Endometrial microvascular endothelial cells (primary cell): ENCODE measurements around the gene HMGCS1. TPM values are rescaled to one million over a fixed set of nuclear protein-coding genes. Genes with fewer than 3 reads are reported as not detected.
"Not testable (repeated sequence)": the region's sequence is repeated elsewhere in the genome, so short reads cannot be mapped to it uniquely, and the experiment has no call there.

ENCODE experiments used
- in situ Hi-C: cut with HindIII; loops from 2 replicates; pipeline ENCODE4 v1.10.0; 2017; ENCODE audit warnings: low sequenced_read_pairs, low pct_unique_long_range_greater_than_20kb; ENCODE audit errors: inconsistent ontology term
- total RNA-seq: library from RNA; depleted of rRNA; stranded (reverse); fragments of >200 nt; gene quantifications from one replicate; pipeline ENCODE4 v1.2.3, GENCODE V29; 2015; ENCODE audit errors: inconsistent ontology term

HMGCS1 gene
- 11.4 TPM for total RNA-seq

GRCh38 chr5:43313035-43313853 is at the start of gene HMGCS1:
Gene HMGCS1, minus strand, starts transcription at chr5:43313412. Its CDS starts 14,447 bp downstream, at chr5:43298965.
- in situ Hi-C loops = no loop called here

DNA sequence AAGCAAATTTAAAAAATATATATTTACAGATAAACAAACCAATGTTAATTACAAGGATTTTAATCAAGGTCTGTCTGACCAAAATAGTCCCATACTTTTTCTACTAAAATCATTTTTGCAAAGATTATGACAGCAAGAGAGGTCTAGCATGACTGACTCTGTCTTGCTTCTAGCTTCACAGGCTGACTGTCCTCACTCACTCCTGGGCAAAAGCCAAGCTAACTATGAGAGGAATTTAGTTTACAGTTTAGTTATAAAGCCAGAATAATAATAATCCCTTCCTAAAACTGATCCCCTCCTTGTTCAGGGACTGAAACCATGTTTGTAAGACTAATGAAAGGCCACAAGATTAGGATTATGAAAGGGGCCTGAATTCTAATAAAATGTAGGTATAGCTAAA is 45.5 kb upstream of the HMGCS1 start:
- in situ Hi-C loops = no loop called here

- in situ Hi-C loops = no loop called here
These were observed 45.1 kb upstream of the HMGCS1 start for GRCh38 chr5:43358301-43358700.

DNA sequence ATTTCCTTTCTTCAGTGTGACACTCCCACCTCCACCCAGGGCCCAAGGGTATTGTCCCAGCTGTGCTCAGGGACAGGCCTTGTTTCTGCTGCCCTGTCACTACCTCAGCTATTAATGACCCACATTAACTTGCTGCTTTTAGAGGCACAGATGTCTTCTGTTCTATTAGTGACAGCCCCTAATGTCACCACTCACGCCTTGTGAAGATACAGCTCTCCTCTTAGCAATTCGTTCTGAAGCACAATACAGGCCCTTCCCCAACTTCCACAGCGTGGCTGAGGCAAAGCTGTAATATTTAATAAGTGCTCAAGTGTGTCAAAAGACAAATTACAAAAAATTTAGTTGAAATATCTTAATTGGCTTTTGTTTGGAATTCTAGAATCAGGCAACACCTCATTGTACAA is 44.7 kb upstream of the HMGCS1 start:
- in situ Hi-C loops = no loop called here

DNA sequence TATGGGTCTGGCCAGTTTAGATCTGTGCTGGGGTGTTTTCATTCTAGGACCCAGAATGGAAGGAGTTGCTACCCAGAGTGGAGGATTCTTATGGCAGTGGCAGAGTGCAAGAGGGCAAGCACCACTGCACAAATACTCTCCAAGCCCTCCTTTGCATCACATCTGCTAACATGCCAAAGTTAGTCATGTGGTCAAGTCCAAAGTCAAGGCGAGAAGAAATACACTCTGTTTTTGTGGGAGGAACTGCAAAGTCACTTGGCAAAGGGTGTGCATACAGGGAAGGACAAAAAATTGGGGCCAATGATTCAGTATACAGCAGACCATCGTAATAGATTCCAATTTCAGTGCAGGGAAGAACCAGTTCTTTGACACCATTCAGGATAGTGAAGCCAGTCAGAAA is 43.9 kb upstream of the HMGCS1 start:
- in situ Hi-C loops = no loop called here

DNA sequence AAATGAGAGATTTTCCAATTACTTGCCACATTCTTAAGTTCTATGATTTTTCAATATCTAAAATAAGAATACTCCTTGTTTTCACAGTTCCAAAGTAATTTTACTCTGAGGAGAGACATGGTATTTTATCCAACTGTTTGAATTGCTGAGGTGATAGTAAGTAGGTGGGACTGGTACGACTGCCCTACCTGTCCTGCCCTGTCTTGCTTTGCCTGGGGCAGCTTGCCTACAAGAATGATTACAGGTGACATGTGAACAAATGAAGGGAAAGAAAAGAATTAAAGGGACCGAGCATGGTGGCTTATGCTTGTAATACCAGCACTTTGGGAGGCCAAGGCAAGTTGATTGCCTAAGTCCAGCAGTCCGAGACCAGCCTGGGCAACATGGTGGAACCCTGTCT is 41.6 kb upstream of the HMGCS1 start:
- in situ Hi-C loops = no loop called here

GRCh38 chr5:43353668-43354067 is 40.5 kb upstream of the HMGCS1 start:
- in situ Hi-C loops = no loop called here

DNA sequence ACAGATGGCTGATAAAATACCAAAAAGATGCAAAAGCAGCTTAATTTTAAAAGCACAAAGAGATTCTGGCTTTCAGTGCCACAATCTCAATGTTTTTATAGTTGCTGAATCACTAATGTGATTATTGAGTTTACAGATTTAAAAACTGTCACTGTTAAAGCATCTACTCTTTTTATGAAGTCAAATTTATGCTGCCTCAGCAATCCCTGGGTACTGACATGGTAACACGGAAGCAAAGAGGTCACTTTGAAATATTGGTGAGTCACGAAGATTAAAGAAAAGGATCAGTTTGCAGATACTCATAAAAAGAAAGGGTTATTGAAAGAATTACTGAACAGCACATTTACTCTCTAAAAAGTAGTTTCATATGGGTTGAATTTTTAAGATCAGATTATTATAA is 39.7 kb upstream of the HMGCS1 start:
- in situ Hi-C loops = no loop called here

DNA sequence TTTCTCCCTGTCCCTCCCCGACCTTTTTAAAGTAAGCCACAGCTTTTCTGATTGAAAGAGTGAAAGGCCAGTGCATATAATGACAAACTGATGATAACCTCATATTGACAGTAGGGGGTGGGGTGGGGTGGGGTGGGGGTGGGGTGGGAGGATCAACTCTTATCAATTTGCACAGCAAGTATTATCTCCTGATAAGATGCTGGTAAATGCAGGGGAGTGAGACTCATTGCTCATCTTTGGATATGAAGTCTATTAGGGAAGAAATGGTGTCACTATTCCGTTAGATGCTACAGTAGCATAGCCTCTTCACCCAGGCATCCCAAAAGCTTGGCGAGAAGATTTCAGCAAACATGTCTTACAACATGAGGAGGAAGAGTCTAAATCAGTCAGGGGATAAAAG is 38.9 kb upstream of the HMGCS1 start:
- in situ Hi-C loops = no loop called here

DNA sequence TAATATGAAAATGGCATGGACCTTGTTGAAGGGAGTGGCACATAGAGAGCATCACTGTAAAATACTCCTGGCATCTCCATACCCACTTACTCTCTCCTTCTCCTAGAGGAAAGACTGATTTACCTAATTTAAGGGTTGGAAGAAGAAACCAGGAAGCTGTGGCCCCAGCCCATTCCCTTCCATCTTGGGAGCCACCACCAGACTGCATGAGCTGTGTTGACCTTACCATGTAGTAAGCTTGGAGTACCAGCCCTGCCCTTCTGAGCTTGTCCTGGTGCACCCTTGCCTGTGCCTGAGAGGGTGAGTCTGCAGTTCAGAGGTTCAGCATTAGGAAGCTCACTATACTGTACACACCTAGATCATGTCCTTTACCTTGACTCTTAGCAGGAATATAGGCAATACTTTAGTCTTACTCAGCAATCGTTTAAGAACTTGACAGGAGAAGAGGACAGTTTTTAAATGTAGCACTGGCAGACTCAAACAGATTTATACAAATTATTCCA is 35.7 kb upstream of the HMGCS1 start:
- in situ Hi-C loops = no loop called here

- in situ Hi-C loops = no loop called here
These were observed 35.0 kb upstream of the HMGCS1 start for GRCh38 chr5:43348207-43348606.

GRCh38 chr5:43338862-43339261 is 25.6 kb upstream of the HMGCS1 start:
- in situ Hi-C loops = no loop called here

DNA sequence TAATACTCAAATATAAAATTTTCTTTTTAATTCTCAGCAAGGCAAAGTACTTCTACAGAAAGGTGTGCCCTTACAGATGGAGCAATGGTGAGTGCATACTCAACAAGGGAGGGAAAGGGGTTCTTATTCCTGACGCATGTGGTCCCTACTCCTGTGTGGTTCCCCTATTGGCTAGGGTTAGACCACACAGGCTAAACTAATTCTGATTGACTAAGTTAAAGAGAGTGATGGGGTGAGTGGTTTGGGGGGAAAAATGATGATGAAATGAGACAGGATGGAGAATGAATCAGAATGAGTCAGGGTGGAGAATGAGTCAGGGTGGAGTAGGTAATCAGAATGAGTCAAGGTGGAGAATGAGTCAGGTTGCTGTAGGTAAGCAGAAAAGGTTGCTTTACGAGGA is 22.9 kb upstream of the HMGCS1 start:
- in situ Hi-C loops = no loop called here

DNA sequence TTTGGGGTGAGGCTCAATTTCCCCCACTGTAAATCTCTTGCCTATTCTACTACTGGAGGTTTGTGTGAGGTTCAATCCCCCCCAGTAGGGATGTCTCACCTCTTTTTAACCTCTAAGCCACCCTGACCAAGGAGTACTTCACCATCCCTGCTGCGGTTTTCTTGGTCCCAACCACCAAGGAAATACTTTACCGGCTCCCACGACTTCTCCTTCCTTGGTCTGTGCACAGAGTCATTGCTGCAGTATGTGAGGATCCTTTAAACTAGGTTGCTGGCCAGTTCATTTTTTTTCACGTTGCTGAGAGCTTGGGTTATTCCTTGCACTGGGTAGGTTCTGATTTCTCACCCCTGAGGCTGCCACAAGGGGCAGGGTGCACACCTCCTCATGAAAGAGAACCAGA is 22.5 kb upstream of the HMGCS1 start:
- in situ Hi-C loops = no loop called here

GRCh38 chr5:43332401-43332800 is 19.2 kb upstream of the HMGCS1 start:
- in situ Hi-C loops = no loop called here

- in situ Hi-C loops = not testable (repeated sequence)
These were observed 12.4 kb upstream of the HMGCS1 start for GRCh38 chr5:43325624-43326023.

DNA sequence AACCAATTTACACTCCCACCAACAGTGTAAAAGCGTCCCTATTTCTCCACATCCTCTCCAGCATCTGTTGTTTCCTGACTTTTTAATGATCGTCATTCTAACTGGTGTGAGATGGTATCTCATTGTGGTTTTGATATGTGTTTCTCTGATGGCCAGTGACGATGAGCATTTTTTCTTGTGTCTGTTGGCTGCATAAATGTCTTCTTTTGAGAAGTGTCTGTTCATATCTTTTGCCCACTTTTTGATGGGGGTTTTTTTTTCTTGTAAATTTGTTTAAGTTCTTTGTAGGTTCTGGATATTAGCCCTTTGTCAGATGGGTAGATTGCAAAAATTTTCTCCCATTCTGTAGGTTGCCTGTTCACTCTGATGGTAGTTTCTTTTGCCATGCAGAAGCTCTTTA is 10.3 kb upstream of the HMGCS1 start:
- in situ Hi-C loops = not testable (repeated sequence)

DNA sequence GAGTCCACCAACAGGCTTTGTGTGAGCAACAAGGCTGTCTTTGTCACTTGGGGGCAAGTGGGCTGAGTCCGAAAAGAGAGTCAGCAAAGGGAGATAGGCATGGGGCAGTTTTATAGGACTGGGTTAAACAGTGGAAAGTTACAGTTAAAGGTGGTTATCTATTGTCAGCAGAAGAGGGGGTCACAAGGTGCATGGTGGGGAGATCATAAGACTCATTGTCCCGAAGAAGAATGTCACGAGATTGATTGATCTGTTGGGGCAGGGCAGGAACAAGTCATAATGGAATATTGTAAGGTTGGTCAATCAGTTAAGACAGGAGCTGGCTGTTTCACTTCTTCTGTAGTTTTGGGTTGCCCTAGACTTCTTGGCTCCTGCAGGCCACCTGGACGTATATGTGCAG is 7.6 kb upstream of the HMGCS1 start:
- in situ Hi-C loops = no loop called here

- in situ Hi-C loops = no loop called here
These were observed 3.2 kb upstream of the HMGCS1 start for GRCh38 chr5:43316421-43316820.

DNA sequence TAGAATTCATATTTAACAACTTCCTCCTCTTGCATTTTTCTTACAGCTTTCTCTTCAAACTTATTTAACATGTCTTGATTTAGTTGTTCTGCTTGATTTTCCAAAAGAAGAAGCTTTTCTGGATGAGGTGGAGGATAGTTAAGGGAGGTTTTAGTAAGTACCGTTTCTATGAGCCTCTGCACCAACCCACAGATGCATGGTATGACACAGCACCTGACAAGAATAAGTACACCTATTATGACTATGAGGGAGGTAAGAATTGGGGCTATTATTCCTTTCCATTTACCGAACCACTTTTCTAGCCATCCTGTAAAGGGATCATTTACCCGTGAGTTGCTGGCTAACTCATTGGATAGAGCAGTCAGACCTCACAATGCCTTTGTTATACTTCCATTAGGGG is 2.5 kb upstream of the HMGCS1 start:
- in situ Hi-C loops = no loop called here

DNA sequence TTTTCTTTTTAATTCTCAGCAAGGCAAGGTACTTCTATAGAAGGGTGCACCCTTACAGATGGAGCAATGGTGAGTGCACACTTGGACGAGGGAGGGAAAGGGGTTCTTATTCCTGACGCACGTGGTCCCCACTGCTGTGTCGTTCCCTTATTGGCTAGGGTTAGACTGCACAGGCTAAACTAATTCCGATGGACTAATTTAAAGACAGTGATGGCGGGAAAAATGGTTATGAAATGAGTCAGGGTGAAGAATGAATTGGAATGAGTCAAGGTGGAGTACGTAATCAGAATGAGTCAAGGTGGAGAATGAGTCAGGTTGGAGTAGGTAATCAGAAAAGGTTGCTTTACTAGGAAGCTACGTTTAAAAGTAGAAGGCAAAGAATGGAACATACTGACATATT is 2.1 kb upstream of the HMGCS1 start:
- in situ Hi-C loops = no loop called here
